ENCODE measurements around the gene MUC5B.
A peak's percentile ranks its signal among the peaks of the same experiment; 100 is the strongest.

The MUC5B gene

DNA sequence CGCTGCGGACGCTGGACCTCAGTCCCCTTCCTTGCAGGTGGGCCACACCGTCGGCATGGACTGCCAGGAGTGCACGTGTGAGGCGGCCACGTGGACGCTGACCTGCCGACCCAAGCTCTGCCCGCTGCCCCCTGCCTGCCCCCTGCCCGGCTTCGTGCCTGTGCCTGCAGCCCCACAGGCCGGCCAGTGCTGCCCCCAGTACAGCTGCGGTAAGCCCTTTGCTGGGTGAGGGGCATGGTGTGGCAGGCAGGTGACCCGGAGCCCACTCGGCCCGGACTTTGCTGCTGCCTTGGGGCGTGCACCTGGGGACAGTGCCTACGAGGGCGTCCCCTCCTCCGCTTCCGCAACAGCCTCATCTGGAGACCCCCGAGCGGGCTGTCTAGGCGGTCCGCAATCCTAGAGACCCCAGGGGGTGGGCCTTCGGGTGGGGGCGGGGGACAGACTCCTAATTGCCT is 25.4 kb upstream of the MUC5B start:
- no peak overlapping the region for H3K4me3 ChIP-seq (replicated peaks; ENCODE audit: insufficient read depth, low read length)
- H3K27me3 ChIP-seq (ENCODE audit: insufficient read depth, poor library complexity, severe bottlenecking): no peaks in the 10 kb centered on the region
- TF ChIP-seq SPI1 (IDR thresholded peaks at IDR 0.05; ENCODE audit: borderline replicate concordance, low read depth): no peak
- no peak overlapping the region for H3K27ac ChIP-seq (replicated peaks)
- no peak for DNase-seq (ENCODE audit: low read depth in 1 of 2, low spot score in 1 of 2)

DNA sequence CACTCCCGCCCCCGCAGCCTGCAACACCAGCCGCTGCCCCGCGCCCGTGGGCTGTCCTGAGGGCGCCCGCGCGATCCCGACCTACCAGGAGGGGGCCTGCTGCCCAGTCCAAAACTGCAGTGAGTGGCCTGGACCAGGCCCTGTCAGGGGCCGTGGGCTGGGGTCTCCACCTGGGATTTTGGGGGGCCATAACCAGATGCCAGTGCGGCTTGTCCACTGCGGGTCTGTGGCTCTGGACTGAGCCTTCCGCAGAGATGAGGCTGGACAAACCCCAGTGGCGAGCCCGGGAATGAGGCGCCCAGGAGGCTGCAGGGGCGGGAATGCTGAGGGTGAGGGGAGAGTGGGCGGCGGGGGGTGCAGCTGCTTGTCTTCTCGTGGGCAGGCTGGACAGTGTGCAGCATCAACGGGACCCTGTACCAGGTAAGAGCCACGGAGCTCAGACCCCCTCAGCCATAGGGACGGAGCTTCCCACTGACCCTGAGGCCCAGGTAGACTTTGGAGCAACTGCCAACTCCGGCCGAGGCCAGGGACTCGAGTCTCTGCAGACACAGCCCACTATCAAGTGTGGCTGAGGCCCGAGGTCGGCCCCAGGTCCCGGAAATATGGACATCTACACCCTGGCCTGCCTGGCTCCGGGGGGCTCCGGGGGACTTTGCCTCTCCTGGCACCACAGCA is 24.8 kb upstream of the MUC5B start:
- Histone ChIP-seq H3K27ac (replicated peaks) (no peak overlapping the region), H3K4me3 (replicated peaks; ENCODE audit: insufficient read depth, low read length) (no peak overlapping the region), H3K27me3 (ENCODE audit: insufficient read depth, poor library complexity, severe bottlenecking) (no peaks in the 10 kb centered on the region)
- DNase-seq (ENCODE audit: low read depth in 1 of 2, low spot score in 1 of 2): no peak
- TF ChIP-seq, protein P1, sequence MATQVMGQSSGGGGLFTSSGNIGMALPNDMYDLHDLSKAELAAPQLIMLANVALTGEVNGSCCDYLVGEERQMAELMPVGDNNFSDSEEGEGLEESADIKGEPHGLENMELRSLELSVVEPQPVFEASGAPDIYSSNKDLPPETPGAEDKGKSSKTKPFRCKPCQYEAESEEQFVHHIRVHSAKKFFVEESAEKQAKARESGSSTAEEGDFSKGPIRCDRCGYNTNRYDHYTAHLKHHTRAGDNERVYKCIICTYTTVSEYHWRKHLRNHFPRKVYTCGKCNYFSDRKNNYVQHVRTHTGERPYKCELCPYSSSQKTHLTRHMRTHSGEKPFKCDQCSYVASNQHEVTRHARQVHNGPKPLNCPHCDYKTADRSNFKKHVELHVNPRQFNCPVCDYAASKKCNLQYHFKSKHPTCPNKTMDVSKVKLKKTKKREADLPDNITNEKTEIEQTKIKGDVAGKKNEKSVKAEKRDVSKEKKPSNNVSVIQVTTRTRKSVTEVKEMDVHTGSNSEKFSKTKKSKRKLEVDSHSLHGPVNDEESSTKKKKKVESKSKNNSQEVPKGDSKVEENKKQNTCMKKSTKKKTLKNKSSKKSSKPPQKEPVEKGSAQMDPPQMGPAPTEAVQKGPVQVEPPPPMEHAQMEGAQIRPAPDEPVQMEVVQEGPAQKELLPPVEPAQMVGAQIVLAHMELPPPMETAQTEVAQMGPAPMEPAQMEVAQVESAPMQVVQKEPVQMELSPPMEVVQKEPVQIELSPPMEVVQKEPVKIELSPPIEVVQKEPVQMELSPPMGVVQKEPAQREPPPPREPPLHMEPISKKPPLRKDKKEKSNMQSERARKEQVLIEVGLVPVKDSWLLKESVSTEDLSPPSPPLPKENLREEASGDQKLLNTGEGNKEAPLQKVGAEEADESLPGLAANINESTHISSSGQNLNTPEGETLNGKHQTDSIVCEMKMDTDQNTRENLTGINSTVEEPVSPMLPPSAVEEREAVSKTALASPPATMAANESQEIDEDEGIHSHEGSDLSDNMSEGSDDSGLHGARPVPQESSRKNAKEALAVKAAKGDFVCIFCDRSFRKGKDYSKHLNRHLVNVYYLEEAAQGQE (IDR thresholded peaks at IDR 0.05; ENCODE audit: insufficient replicate concordance, low read depth): no peak
- TF ChIP-seq POLR2AphosphoS5 (IDR thresholded peaks at IDR 0.05; ENCODE audit: low read depth) (no peak), GABPA (IDR thresholded peaks at IDR 0.05; ENCODE audit: low read depth) (no peak), SPI1 (IDR thresholded peaks at IDR 0.05; ENCODE audit: borderline replicate concordance, low read depth) (no peak)
- TF ChIP-seq, protein P2, sequence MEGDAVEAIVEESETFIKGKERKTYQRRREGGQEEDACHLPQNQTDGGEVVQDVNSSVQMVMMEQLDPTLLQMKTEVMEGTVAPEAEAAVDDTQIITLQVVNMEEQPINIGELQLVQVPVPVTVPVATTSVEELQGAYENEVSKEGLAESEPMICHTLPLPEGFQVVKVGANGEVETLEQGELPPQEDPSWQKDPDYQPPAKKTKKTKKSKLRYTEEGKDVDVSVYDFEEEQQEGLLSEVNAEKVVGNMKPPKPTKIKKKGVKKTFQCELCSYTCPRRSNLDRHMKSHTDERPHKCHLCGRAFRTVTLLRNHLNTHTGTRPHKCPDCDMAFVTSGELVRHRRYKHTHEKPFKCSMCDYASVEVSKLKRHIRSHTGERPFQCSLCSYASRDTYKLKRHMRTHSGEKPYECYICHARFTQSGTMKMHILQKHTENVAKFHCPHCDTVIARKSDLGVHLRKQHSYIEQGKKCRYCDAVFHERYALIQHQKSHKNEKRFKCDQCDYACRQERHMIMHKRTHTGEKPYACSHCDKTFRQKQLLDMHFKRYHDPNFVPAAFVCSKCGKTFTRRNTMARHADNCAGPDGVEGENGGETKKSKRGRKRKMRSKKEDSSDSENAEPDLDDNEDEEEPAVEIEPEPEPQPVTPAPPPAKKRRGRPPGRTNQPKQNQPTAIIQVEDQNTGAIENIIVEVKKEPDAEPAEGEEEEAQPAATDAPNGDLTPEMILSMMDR (IDR thresholded peaks at IDR 0.05; ENCODE audit: insufficient read depth, low read length): no peak

DNA sequence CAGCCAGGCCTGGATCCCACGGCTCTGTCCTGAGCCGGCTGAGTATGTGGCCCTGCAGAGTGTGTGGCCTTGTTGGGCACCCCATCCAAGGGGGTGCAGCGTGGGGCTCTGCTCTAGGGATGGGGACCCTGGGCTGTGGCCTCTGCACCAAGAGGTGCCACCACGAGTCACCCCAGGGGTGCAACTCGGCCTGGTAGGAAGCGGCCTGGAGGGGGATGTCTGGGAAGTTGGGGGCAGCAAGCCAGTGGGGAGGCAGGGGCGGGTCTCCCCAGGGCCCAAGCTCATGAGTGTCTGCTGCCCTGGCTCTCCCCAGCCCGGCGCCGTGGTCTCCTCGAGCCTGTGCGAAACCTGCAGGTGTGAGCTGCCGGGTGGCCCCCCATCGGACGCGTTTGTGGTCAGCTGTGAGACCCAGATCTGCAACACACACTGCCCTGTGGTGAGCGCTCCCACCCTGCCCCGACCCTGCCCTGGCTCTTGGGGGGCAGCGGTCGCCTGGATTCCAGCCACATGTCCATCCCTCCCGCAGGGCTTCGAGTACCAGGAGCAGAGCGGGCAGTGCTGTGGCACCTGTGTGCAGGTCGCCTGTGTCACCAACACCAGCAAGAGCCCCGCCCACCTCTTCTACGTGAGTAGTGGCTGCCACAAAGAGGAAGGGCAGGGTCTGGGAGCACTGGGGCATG is 24.2 kb upstream of the MUC5B start:
- Histone ChIP-seq H3K4me3 (replicated peaks; ENCODE audit: insufficient read depth, low read length) (no peak overlapping the region), H3K27me3 (ENCODE audit: insufficient read depth, poor library complexity, severe bottlenecking) (no peaks in the 10 kb centered on the region), H3K27ac (replicated peaks) (no peak overlapping the region)
- DNase-seq (ENCODE audit: low read depth in 1 of 2, low spot score in 1 of 2): peak in 1 of 2 experiments; percentile 10
- TF ChIP-seq, protein P2 (IDR thresholded peaks at IDR 0.05; ENCODE audit: insufficient read depth, low read length): no peak
- TF ChIP-seq SPI1 (IDR thresholded peaks at IDR 0.05; ENCODE audit: borderline replicate concordance, low read depth) (no peak), GABPA (IDR thresholded peaks at IDR 0.05; ENCODE audit: low read depth) (no peak), POLR2AphosphoS5 (IDR thresholded peaks at IDR 0.05; ENCODE audit: low read depth) (no peak)
- TF ChIP-seq, protein P1 (IDR thresholded peaks at IDR 0.05; ENCODE audit: insufficient replicate concordance, low read depth): no peak

DNA sequence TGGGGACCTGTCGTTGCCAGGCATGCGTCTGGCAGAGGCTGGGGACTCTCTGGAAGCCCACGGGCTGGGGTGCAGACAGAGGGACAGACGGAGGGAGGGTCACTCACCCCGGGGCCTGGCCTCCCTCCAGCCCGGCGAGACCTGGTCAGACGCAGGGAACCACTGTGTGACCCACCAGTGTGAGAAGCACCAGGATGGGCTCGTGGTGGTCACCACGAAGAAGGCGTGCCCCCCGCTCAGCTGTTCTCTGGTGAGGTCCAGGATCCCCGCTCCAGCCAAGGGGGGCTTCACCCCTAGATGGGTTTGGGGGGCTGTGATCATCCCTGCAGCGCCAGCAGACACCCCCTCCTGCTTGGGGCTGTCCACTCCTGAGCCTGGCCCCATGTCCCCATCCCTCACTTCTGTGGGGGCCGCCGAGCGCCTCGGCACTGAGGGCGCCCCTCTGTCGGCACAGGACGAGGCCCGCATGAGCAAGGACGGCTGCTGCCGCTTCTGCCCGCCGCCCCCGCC is 23.6 kb upstream of the MUC5B start:
- no peak for TF ChIP-seq POLR2AphosphoS5 (IDR thresholded peaks at IDR 0.05; ENCODE audit: low read depth)
- TF ChIP-seq SPI1 (IDR thresholded peaks at IDR 0.05; ENCODE audit: borderline replicate concordance, low read depth): no peak
- TF ChIP-seq GABPA (IDR thresholded peaks at IDR 0.05; ENCODE audit: low read depth): no peak
- TF ChIP-seq, protein P2 (IDR thresholded peaks at IDR 0.05; ENCODE audit: insufficient read depth, low read length): no peak
- TF ChIP-seq, protein P1 (IDR thresholded peaks at IDR 0.05; ENCODE audit: insufficient replicate concordance, low read depth): no peak
- H3K27ac ChIP-seq (replicated peaks): no peak overlapping the region
- H3K27me3 ChIP-seq (ENCODE audit: insufficient read depth, poor library complexity, severe bottlenecking): no peaks in the 10 kb centered on the region

More for the DNA sequence above, 23.6 kb upstream of the MUC5B start:
- no peak for DNase-seq (ENCODE audit: low read depth in 1 of 2, low spot score in 1 of 2)
- no peak overlapping the region for H3K4me3 ChIP-seq (replicated peaks; ENCODE audit: insufficient read depth, low read length)
